Progenitor cell of endocrine pancreas (in vitro differentiated cells): ENCODE measurements around the gene GPRC5D. TPM values are rescaled to one million over a fixed set of nuclear protein-coding genes. Genes with fewer than 3 reads are reported as not detected.

Experiments
- DNase-seq: peaks from one replicate; pipeline ENCODE4 v3.0.0; 2021; ENCODE audit warnings: low spot score; ENCODE audit not compliant: unreplicated experiment
- H3K27ac Mint-ChIP-seq: 2 replicates; pipeline ENCODE4 v1.8.0; 2021; ENCODE audit warnings: mild to moderate bottlenecking, moderate library complexity, mixed read lengths
- H3K27me3 Mint-ChIP-seq: 2 replicates; pipeline ENCODE4 v1.8.0; 2021; ENCODE audit warnings: mixed read lengths
- H3K36me3 Mint-ChIP-seq: 2 replicates; pipeline ENCODE4 v1.8.0; 2022; ENCODE audit warnings: mixed read lengths; ENCODE audit not compliant: insufficient read depth
- H3K4me1 Mint-ChIP-seq: 2 replicates; pipeline ENCODE4 v1.8.0; 2021; ENCODE audit warnings: low read depth, mixed read lengths
- H3K4me3 Mint-ChIP-seq: 2 replicates; pipeline ENCODE4 v1.8.0; 2021; ENCODE audit warnings: low read depth, mild to moderate bottlenecking, moderate library complexity, mixed read lengths
- H3K9me3 Mint-ChIP-seq: 2 replicates; pipeline ENCODE4 v1.8.0; 2021; ENCODE audit warnings: low read depth, mixed read lengths
- CTCF ChIP-seq: fragments of 200-600 bp; sonication (generic); IDR thresholded peaks from one replicate; pipeline ENCODE4 v1.5.0; 2021; ENCODE audit warnings: antibody characterized with exemption, mild to moderate bottlenecking; ENCODE audit not compliant: unreplicated experiment
- total RNA-seq: library from RNA; stranded (reverse); gene quantifications from 2 replicates; pipeline ENCODE4 v1.2.1, GENCODE V29; 2021

Gene GPRC5D
- total RNA-seq, 1 donor from 2014 or later, result not detected

- H3K9me3 Mint-ChIP-seq, result peaks cover 11% of the 10 kb centered on the region
- H3K27me3 Mint-ChIP-seq, result no peaks in the 10 kb centered on the region
- peak overlapping the region; percentile 34 for H3K27ac Mint-ChIP-seq
- no peaks in the 10 kb centered on the region for H3K4me1 Mint-ChIP-seq
- peaks cover 54% of the 10 kb centered on the region for H3K36me3 Mint-ChIP-seq
- DNase-seq, result no peak
- TF ChIP-seq CTCF, result peak; percentile 48
- H3K4me3 Mint-ChIP-seq, result no peak overlapping the region
Observed at GRCh38 chr12:12975322-12976077, 23.5 kb upstream of the GPRC5D start.

- Mint-ChIP-seq H3K27ac (peak overlapping the region; percentile 4), H3K36me3 (peaks cover 54% of the 10 kb centered on the region), H3K9me3 (peaks cover 11% of the 10 kb centered on the region), H3K4me1 (no peaks in the 10 kb centered on the region), H3K4me3 (no peak overlapping the region), H3K27me3 (no peaks in the 10 kb centered on the region)
- no peak for TF ChIP-seq CTCF
- DNase-seq, result no peak
Observed at GRCh38 chr12:12974211-12974610, 22.2 kb upstream of the GPRC5D start.

- no peak for DNase-seq
- peaks cover 11% of the 10 kb centered on the region for H3K9me3 Mint-ChIP-seq
- H3K4me1 Mint-ChIP-seq, result no peaks in the 10 kb centered on the region
- no peaks in the 10 kb centered on the region for H3K27me3 Mint-ChIP-seq
- H3K4me3 Mint-ChIP-seq, result no peak overlapping the region
- no peak overlapping the region for H3K27ac Mint-ChIP-seq
- peaks cover 57% of the 10 kb centered on the region for H3K36me3 Mint-ChIP-seq
- no peak for TF ChIP-seq CTCF
Observed at GRCh38 chr12:12973019-12973418, 21.0 kb upstream of the GPRC5D start.

GRCh38 chr12:12965836-12966235 lies 13.9 kb upstream of the GPRC5D start:
- H3K4me1 Mint-ChIP-seq, result no peaks in the 10 kb centered on the region

GRCh38 chr12:12964255-12964654 lies 12.3 kb upstream of the GPRC5D start:
- Mint-ChIP-seq H3K9me3 (no peaks in the 10 kb centered on the region), H3K4me1 (no peaks in the 10 kb centered on the region), H3K27me3 (no peaks in the 10 kb centered on the region), H3K27ac (no peak overlapping the region), H3K4me3 (no peak overlapping the region), H3K36me3 (peaks cover 7% of the 10 kb centered on the region)
- DNase-seq, result no peak
- no peak for TF ChIP-seq CTCF

More at GRCh38 chr12:12965836-12966235, 13.9 kb upstream of the GPRC5D start:
- Mint-ChIP-seq H3K27ac (no peak overlapping the region), H3K4me3 (no peak overlapping the region), H3K36me3 (peaks cover 8% of the 10 kb centered on the region), H3K27me3 (no peaks in the 10 kb centered on the region), H3K9me3 (no peaks in the 10 kb centered on the region)
- no peak for TF ChIP-seq CTCF
- no peak for DNase-seq
